A549 (cell line): ENCODE measurements around the gene MYPOP. TPM values are rescaled to one million over a fixed set of nuclear protein-coding genes. Genes with fewer than 3 reads are reported as not detected.

Experiments
- ATAC-seq, 2 experiments: fragments of 200-7000 bp in 1 of 2; fragments of >200 bp in 1 of 2; cut with Nextera tagmentation in 1 of 2; cut with Tn5 transposase in 1 of 2; 3 replicates each; pipeline versions ENCODE4 v1.8.0 to v1.9.1; 2018 to 2020; ENCODE audit warnings: mild to moderate bottlenecking in 1 of 2, moderate library complexity in 1 of 2
- CTCF ChIA-PET: fragments of 300-600 bp; sonication (Branson Sonifier 250); formaldehyde crosslinking; extraction: SDS; loops from one replicate; lab custom pipeline; 2021; ENCODE audit warnings: antibody characterized with exemption, inconsistent platforms; lab: Yijun Ruan, JAX
- POLR2A ChIA-PET: fragments of 350-600 bp; formaldehyde crosslinking; extraction: SDS; loops from one replicate; lab custom pipeline; 2021; ENCODE audit warnings: antibody characterized with exemption, inconsistent platforms; lab: Yijun Ruan, JAX
- DNase-seq, 2 experiments: peaks; one replicate each; pipeline versions ENCODE4 v3.0.0 to v3.0.0-alpha.2; 2011 to 2016; ENCODE audit warnings: low read depth in 1 of 2, low spot score in 1 of 2
- FAIRE-seq: peaks from 2 replicates; lab custom pipeline; 2011; peaks lifted over from hg19 to GRCh38; lab: Jason Lieb, UNC
- H3K27ac ChIP-seq, 2 experiments: fragments of >200 bp; sonication (Bioruptor Twin); formaldehyde crosslinking; 3 replicates each; pipeline ENCODE4 v1.5.1; 2016 to 2017
- H3K4me1 ChIP-seq: fragments of >200 bp; sonication (Bioruptor Twin); formaldehyde crosslinking; 3 replicates; pipeline ENCODE4 v1.6.1; 2016
- H3K4me2 ChIP-seq: fragments of >200 bp; sonication (Bioruptor Twin); formaldehyde crosslinking; 3 replicates; pipeline ENCODE4 v1.6.1; 2016
- H3K4me3 ChIP-seq: fragments of >200 bp; sonication (Bioruptor Twin); formaldehyde crosslinking; 3 replicates; pipeline ENCODE4 v1.5.1; 2016
- H3K9me3 ChIP-seq: fragments of >200 bp; sonication (Bioruptor Twin); formaldehyde crosslinking; 3 replicates; pipeline ENCODE4 v1.6.1; 2016
- CBX2 ChIP-seq: fragments of 200-600 bp; sonication (generic); IDR thresholded peaks from 2 replicates; pipeline ENCODE4 v1.6.1; 2016; ENCODE audit warnings: low read depth, mild to moderate bottlenecking, borderline replicate concordance
- CBX8 ChIP-seq: fragments of 200-600 bp; sonication (generic); IDR thresholded peaks from 2 replicates; pipeline ENCODE4 v1.6.1; 2016
- CEBPB ChIP-seq, 2 experiments: fragments of >200 bp in 1 of 2; sonication (Bioruptor Twin) in 1 of 2; formaldehyde crosslinking in 1 of 2; IDR thresholded peaks; 2 replicates each; pipeline ENCODE4 v1.6.1; 2012 to 2016
- CHD2 ChIP-seq: fragments of 150-350 bp; IDR thresholded peaks from 2 replicates; pipeline ENCODE4 v1.6.1; 2014; ENCODE audit warnings: low read length; ENCODE audit not compliant: partially characterized antibody
- E2F6 ChIP-seq: IDR thresholded peaks from 2 replicates; pipeline ENCODE4 v1.6.1; 2012; ENCODE audit warnings: low read depth, borderline replicate concordance
- ESRRA ChIP-seq: fragments of 150-350 bp; IDR thresholded peaks from 2 replicates; pipeline ENCODE4 v1.6.1; 2014; ENCODE audit warnings: mild to moderate bottlenecking, low read length, borderline replicate concordance
- FOSL2 ChIP-seq, 2 experiments: fragments of 450-650 bp in 1 of 2; fragments of >200 bp in 1 of 2; sonication (Bioruptor Twin) in 1 of 2; formaldehyde crosslinking; IDR thresholded peaks; 2 replicates each; pipeline versions ENCODE4 v1.5.0 to v1.6.1; 2016 to 2020; ENCODE audit warnings: mild to moderate bottlenecking in 1 of 2, moderate library complexity in 1 of 2
- FOXS1 ChIP-seq: fragments of 250-450 bp; sonication (Bioruptor Pico); IDR thresholded peaks from 2 replicates; pipeline ENCODE4 v1.5.0; 2020; ENCODE audit warnings: mild to moderate bottlenecking, moderate library complexity
- HDAC2 ChIP-seq: fragments of 200-600 bp; sonication (generic); IDR thresholded peaks from 2 replicates; pipeline ENCODE4 v1.6.1; 2016
- HES2 ChIP-seq: fragments of >200 bp; sonication (Bioruptor Twin); formaldehyde crosslinking; IDR thresholded peaks from 2 replicates; pipeline ENCODE4 v1.6.1; 2016
- HEYL ChIP-seq: fragments of 250-450 bp; sonication (Bioruptor Pico); IDR thresholded peaks from 2 replicates; pipeline ENCODE4 v1.8.0; 2021; ENCODE audit warnings: mild to moderate bottlenecking, moderate library complexity
- HMGXB4 ChIP-seq: fragments of 250-450 bp; sonication (Bioruptor Pico); IDR thresholded peaks from 2 replicates; pipeline ENCODE4 v1.5.0; 2021; ENCODE audit warnings: mild to moderate bottlenecking, moderate library complexity, borderline replicate concordance
- JUN ChIP-seq, 2 experiments: fragments of >200 bp; sonication (Bioruptor Twin); formaldehyde crosslinking; IDR thresholded peaks; 2 replicates in 1 of 2; 3 replicates in 1 of 2; pipeline ENCODE4 v1.6.1; 2016 to 2017
- MAX ChIP-seq: IDR thresholded peaks from 2 replicates; pipeline ENCODE4 v1.6.1; 2012
- NR3C1 ChIP-seq: fragments of >200 bp; sonication (Bioruptor Twin); formaldehyde crosslinking; IDR thresholded peaks from 3 replicates; pipeline ENCODE4 v1.6.1; 2017
- POLR2A ChIP-seq: IDR thresholded peaks from 2 replicates; pipeline ENCODE4 v1.6.1; 2012; ENCODE audit warnings: mild to moderate bottlenecking, low read length
- POLR2AphosphoS2 ChIP-seq: conservative IDR thresholded peaks from 2 replicates; pipeline ENCODE4 v1.6.1; 2012; ENCODE audit warnings: low read length, improper control_type of control experiment, inconsistent platforms
- RARB ChIP-seq: fragments of 250-450 bp; sonication (Bioruptor Pico); IDR thresholded peaks from 2 replicates; pipeline ENCODE4 v1.8.0; 2021; ENCODE audit warnings: mild to moderate bottlenecking, moderate library complexity
- REST ChIP-seq: fragments of 200-600 bp; sonication (generic); IDR thresholded peaks from 2 replicates; pipeline ENCODE4 v1.6.1; 2016; ENCODE audit warnings: antibody characterized with exemption, mild to moderate bottlenecking, moderate library complexity
- RFX5 ChIP-seq: fragments of 450-650 bp; IDR thresholded peaks from 2 replicates; pipeline ENCODE4 v1.7.1; 2014; ENCODE audit warnings: antibody characterized with exemption, mild to moderate bottlenecking, moderate library complexity
- RNF2 ChIP-seq: fragments of 200-600 bp; sonication (generic); IDR thresholded peaks from 2 replicates; pipeline ENCODE4 v1.6.1; 2016; ENCODE audit warnings: low read depth, mild to moderate bottlenecking, antibody characterized with exemption, moderate library complexity, borderline replicate concordance
- TFCP2L1 ChIP-seq: fragments of 250-450 bp; sonication (Bioruptor Pico); IDR thresholded peaks from 2 replicates; pipeline ENCODE4 v1.5.0; 2021; ENCODE audit warnings: mild to moderate bottlenecking
- USF2 ChIP-seq: fragments of 450-650 bp; IDR thresholded peaks from 2 replicates; pipeline ENCODE4 v1.6.1; 2014; ENCODE audit warnings: antibody characterized with exemption
- ZSCAN20 ChIP-seq: fragments of 250-450 bp; sonication (Bioruptor Pico); IDR thresholded peaks from 2 replicates; pipeline ENCODE4 v1.8.0; 2022; ENCODE audit warnings: mild to moderate bottlenecking, moderate library complexity
- WGBS: methylation state at CpG from one replicate; pipeline ENCODE4 v1.1.6; 2017; ENCODE audit errors: missing lambda C conversion rate; 5-methylcytosine and 5-hydroxymethylcytosine counted together
- polyA minus RNA-seq: library from RNA; depleted of rRNA, polyadenylated mRNA; stranded (reverse); fragments of >200 nt; gene quantifications from 2 replicates; pipeline ENCODE4 v1.2.3, GENCODE V29; 2011; rRNA and poly(A)+ RNA removed
- polyA plus RNA-seq, 4 experiments: library from polyadenylated mRNA; depleted of rRNA in 3 of 4; stranded (reverse); fragments of >200 nt; fragmentation: RNase III in 1 of 4; extraction: RNeasy Plus Mini Kit Qiagen cat#74134 plus additional on column Dnase treatment in 1 of 4; gene quantifications; 2 replicates in 3 of 4; 3 replicates in 1 of 4; pipeline ENCODE4 v1.2.3, GENCODE V29; 2011 to 2017

Gene MYPOP
- polyA plus RNA-seq (2011; rRNA removed): 2.1 and 3.4 TPM in 2 replicates
- 6.2 and 8.9 TPM in 2 replicates for polyA plus RNA-seq (2012; cell fraction: cytosol; rRNA removed)
- 10.0 and 12.8 TPM in 2 replicates for polyA plus RNA-seq (2012; cell fraction: nucleus; rRNA removed)
- 7.9 to 10.6 TPM (median 10.5 TPM) in 3 replicates for polyA plus RNA-seq (2017; fragmentation: RNase III; extraction: RNeasy Plus Mini Kit Qiagen cat#74134 plus additional on column Dnase treatment)
- 1.6 and 2.8 TPM in 2 replicates for polyA minus RNA-seq

GRCh38 chr19:45901912-45902650 is at the start of gene MYPOP:
TSS of gene MYPOP (minus strand) at chr19:45902613. CDS start at chr19:45901773, 840 bp downstream.
- WGBS: 3% methylated on average over 36 of the region's 47 CpGs
- ChIA-PET CTCF (interaction anchor here (1.0 to 5.2 kb wide), 14 partner anchors 9 to 175 kb away, joined by 3 to 29 read pairs (median 6); partner anchors contain the start of genes CCDC61, FOXA3, IRF2BP1 and NANOS2), POLR2A (interaction anchor here (0.7 to 1.8 kb wide), 10 partner anchors 11 to 167 kb away, joined by 3 to 23 read pairs (median 4); partner anchors contain the start of genes CCDC61, IRF2BP1, NOVA2 and SYMPK)
- ATAC-seq (peak; percentile 6 to 28; a peak in 4 of 6 replicates), DNase-seq (no peak), FAIRE-seq (no peak)
- peaks cover 17% of the 10 kb centered on the region for H3K4me1 ChIP-seq
- H3K4me2 ChIP-seq: peak within 1 kb of the TSS; percentile 97
- peak within 1 kb of the TSS; percentile 78 for H3K4me3 ChIP-seq
- peak within 1 kb of the TSS; percentile 89 to 93 for H3K27ac ChIP-seq
- H3K9me3 ChIP-seq: no peaks in the 10 kb centered on the region
- no peak for TF ChIP-seq CBX8
- TF ChIP-seq TFCP2L1 (CRISPR knock-in tag): no peak
- no peak for TF ChIP-seq FOSL2 (IDR thresholded peaks at IDR 0.05)
- no peak for TF ChIP-seq FOSL2 (CRISPR knock-in tag; IDR thresholded peaks at IDR 0.05)
- no peak for TF ChIP-seq ZSCAN20 (CRISPR knock-in tag)
- peak in 1 of 2 experiments; percentile 34; a peak in 1 of 5 replicates for TF ChIP-seq JUN (IDR thresholded peaks at IDR 0.05)
- no peak for TF ChIP-seq CEBPB (IDR thresholded peaks at IDR 0.05)
- peak; percentile 74 for TF ChIP-seq POLR2A
- TF ChIP-seq MAX: 0 out of 2 replicates have a peak, but pooled peaks have one; percentile 12
- TF ChIP-seq RFX5: no peak
- TF ChIP-seq RARB (CRISPR knock-in tag): no peak
- no peak for TF ChIP-seq NR3C1
- TF ChIP-seq USF2: no peak
- TF ChIP-seq ESRRA: no peak

- no peak for TF ChIP-seq POLR2AphosphoS2
- no peak for TF ChIP-seq CHD2
- TF ChIP-seq E2F6: no peak
- no peak for TF ChIP-seq RNF2
- no peak for TF ChIP-seq HDAC2
- TF ChIP-seq ESRRA: no peak
- TF ChIP-seq FOXS1 (CRISPR knock-in tag): no peak
- TF ChIP-seq RARB (CRISPR knock-in tag): no peak
- TF ChIP-seq FOSL2 (IDR thresholded peaks at IDR 0.05): no peak
- TF ChIP-seq FOSL2 (CRISPR knock-in tag; IDR thresholded peaks at IDR 0.05): no peak
- TF ChIP-seq REST: no peak
- TF ChIP-seq HES2: no peak
- TF ChIP-seq CBX2: no peak
- no peak for TF ChIP-seq HMGXB4 (CRISPR knock-in tag)
- TF ChIP-seq TFCP2L1 (CRISPR knock-in tag): no peak
- no peak for TF ChIP-seq HEYL (CRISPR knock-in tag)
- Histone ChIP-seq H3K4me1 (peaks cover 5% of the 10 kb centered on the region), H3K4me3 (no peak overlapping the region), H3K27ac (no peak overlapping the region), H3K9me3 (0 out of 3 replicates have a peak, but pooled peaks cover 4% of the 10 kb centered on the region), H3K4me2 (no peak overlapping the region)
- 88% methylated on average over 1 of the region's 1 CpG for WGBS
- ChIA-PET CTCF (interaction anchor here (0.5 to 2.0 kb wide), 4 partner anchors 20 to 473 kb away, joined by 3 to 5 read pairs (median 4); no protein-coding TSS in a partner anchor), POLR2A (interaction anchor here (0.6 to 1.2 kb wide), 3 partner anchors 42 to 177 kb away, joined by 3 to 9 read pairs (median 6); no protein-coding TSS in a partner anchor)
- FAIRE-seq: no peak
- ATAC-seq: no peak
- DNase-seq: no peak
These were observed 45.5 kb upstream of the MYPOP start for GRCh38 chr19:45947926-45948325.
